Breast epithelium (tissue), 4 donors: ENCODE data around the gene ALOX15B. TPM values are rescaled to one million over a fixed set of nuclear protein-coding genes. Genes with fewer than 3 reads are reported as not detected.
A peak's percentile ranks its signal among the peaks of the same experiment; 100 is the strongest.

Experiments
- DNase-seq, 2 donors: peaks; one replicate each; pipeline ENCODE4 v3.0.0-alpha.2; 2019; ENCODE audit warnings: low spot score in 2 of 2
- H3K27ac ChIP-seq, 2 donors: fragments of 200-600 bp; sonication (generic) in 1 of 2; one replicate each; pipeline ENCODE4 v1.5.1; 2016 to 2019; ENCODE audit warnings: mild to moderate bottlenecking in 1 of 2
- H3K27me3 ChIP-seq, 2 donors: fragments of 200-600 bp; sonication (generic) in 1 of 2; one replicate each; pipeline versions ENCODE4 v1.5.1 to v1.6.0; 2017 to 2019; ENCODE audit warnings: control low read depth in 1 of 2, mild to moderate bottlenecking in 1 of 2
- H3K36me3 ChIP-seq: fragments of 200-600 bp; one replicate; pipeline ENCODE4 v1.5.1; 2019
- H3K4me1 ChIP-seq, 2 donors: fragments of 200-600 bp; sonication (generic); one replicate each; pipeline ENCODE4 v1.5.1; 2016 to 2019; ENCODE audit warnings: control low read depth in 1 of 2
- H3K4me3 ChIP-seq, 3 donors: fragments of 200-600 bp; sonication (generic); 1 replicate in 2 of 3; 2 replicates in 1 of 3; pipeline ENCODE4 v1.5.1; 2016 to 2019; ENCODE audit warnings: mild to moderate bottlenecking in 3 of 3, moderate library complexity in 2 of 3
- H3K9me3 ChIP-seq, 2 donors: fragments of 200-600 bp; sonication (generic) in 1 of 2; one replicate each; pipeline ENCODE4 v1.5.1; 2016 to 2019; ENCODE audit warnings: control low read depth in 1 of 2
- POLR2A ChIP-seq: fragments of 450-650 bp; IDR thresholded peaks from one replicate; pipeline ENCODE4 v1.6.1; 2016; ENCODE audit warnings: antibody characterized with exemption, mild to moderate bottlenecking, moderate library complexity
- POLR2AphosphoS5 ChIP-seq, 3 donors: sonication (generic); formaldehyde crosslinking; IDR thresholded peaks; one replicate each; pipeline ENCODE4 v1.6.1; 2017; ENCODE audit warnings: antibody characterized with exemption in 3 of 3
- intact Hi-C: fragments of 100-400 bp; cut with DNase I; formaldehyde crosslinking; loops from one replicate; pipeline ENCODE4 v1.15.1; 2023; ENCODE audit warnings: low total_unique reads
- total RNA-seq, 3 donors: library from RNA; depleted of rRNA; stranded (reverse); fragments of >200 nt; gene quantifications; one replicate each; pipeline ENCODE4 v1.1.0, GENCODE V29; 2016
- TF ChIP-seq, protein P1 (sequence below), 3 donors: fragments of 450-650 bp; IDR thresholded peaks; one replicate each; pipeline ENCODE4 v1.5.1; 2016 to 2017; ENCODE audit warnings: antibody characterized with exemption in 3 of 3, mild to moderate bottlenecking in 3 of 3, moderate library complexity in 3 of 3

Gene ALOX15B
- total RNA-seq, 3 donors from 2014 or later: 3.3 to 38.3 (median 12.3) TPM

- peaks cover 0 to 42% of the 10 kb centered on the region in 2 donors for H3K27me3 ChIP-seq
- no peaks in the 10 kb centered on the region for H3K9me3 ChIP-seq
- H3K4me1 ChIP-seq: no peaks in the 10 kb centered on the region
- intact Hi-C loops: no loop called here
- no peaks in the 10 kb centered on the region for H3K36me3 ChIP-seq
- TF ChIP-seq POLR2A (no peak), POLR2AphosphoS5 (IDR thresholded peaks at IDR 0.05) (no peak)
- TF ChIP-seq, protein P1, sequence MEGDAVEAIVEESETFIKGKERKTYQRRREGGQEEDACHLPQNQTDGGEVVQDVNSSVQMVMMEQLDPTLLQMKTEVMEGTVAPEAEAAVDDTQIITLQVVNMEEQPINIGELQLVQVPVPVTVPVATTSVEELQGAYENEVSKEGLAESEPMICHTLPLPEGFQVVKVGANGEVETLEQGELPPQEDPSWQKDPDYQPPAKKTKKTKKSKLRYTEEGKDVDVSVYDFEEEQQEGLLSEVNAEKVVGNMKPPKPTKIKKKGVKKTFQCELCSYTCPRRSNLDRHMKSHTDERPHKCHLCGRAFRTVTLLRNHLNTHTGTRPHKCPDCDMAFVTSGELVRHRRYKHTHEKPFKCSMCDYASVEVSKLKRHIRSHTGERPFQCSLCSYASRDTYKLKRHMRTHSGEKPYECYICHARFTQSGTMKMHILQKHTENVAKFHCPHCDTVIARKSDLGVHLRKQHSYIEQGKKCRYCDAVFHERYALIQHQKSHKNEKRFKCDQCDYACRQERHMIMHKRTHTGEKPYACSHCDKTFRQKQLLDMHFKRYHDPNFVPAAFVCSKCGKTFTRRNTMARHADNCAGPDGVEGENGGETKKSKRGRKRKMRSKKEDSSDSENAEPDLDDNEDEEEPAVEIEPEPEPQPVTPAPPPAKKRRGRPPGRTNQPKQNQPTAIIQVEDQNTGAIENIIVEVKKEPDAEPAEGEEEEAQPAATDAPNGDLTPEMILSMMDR (IDR thresholded peaks at IDR 0.05): peak; percentile 72 to 82 (median 74)
- peak overlapping the region in 1 of 2 donors; percentile 33 for H3K27ac ChIP-seq
- H3K4me3 ChIP-seq: peak overlapping the region; percentile 27 to 65 (median 53)
- DNase-seq: peak in 1 of 2 donors; percentile 65
Observed at GRCh38 chr17:8079291-8080207, 40.7 kb downstream of the ALOX15B start.

GRCh38 chr17:8080208-8080798 is 41.4 kb downstream of the ALOX15B start:
- TF ChIP-seq POLR2A (no peak), POLR2AphosphoS5 (IDR thresholded peaks at IDR 0.05) (no peak)
- TF ChIP-seq, protein P1 (IDR thresholded peaks at IDR 0.05): no peak
- no peaks in the 10 kb centered on the region for H3K9me3 ChIP-seq
- H3K4me1 ChIP-seq: no peaks in the 10 kb centered on the region
- no peak for DNase-seq
- intact Hi-C loops: no loop called here
- no peaks in the 10 kb centered on the region for H3K36me3 ChIP-seq
- H3K27ac ChIP-seq: no peak overlapping the region
- peak overlapping the region; percentile 27 to 65 (median 53) for H3K4me3 ChIP-seq
- peaks cover 0 to 37% of the 10 kb centered on the region in 2 donors for H3K27me3 ChIP-seq

GRCh38 chr17:8080799-8081219 is 42.0 kb downstream of the ALOX15B start:
- no peak overlapping the region for H3K27ac ChIP-seq
- H3K4me1 ChIP-seq: no peaks in the 10 kb centered on the region
- peaks cover 0 to 32% of the 10 kb centered on the region in 2 donors for H3K27me3 ChIP-seq
- H3K9me3 ChIP-seq: no peaks in the 10 kb centered on the region
- TF ChIP-seq, protein P1 (IDR thresholded peaks at IDR 0.05): no peak
- TF ChIP-seq POLR2A (no peak), POLR2AphosphoS5 (IDR thresholded peaks at IDR 0.05) (no peak)
- DNase-seq: no peak
- no peak overlapping the region for H3K4me3 ChIP-seq
- no peaks in the 10 kb centered on the region for H3K36me3 ChIP-seq
- intact Hi-C loops: no loop called here

- H3K27ac ChIP-seq: no peak overlapping the region
- no peak for DNase-seq
- no peaks in the 10 kb centered on the region for H3K36me3 ChIP-seq
- H3K4me1 ChIP-seq: no peaks in the 10 kb centered on the region
- no peak overlapping the region for H3K4me3 ChIP-seq
- TF ChIP-seq, protein P1 (IDR thresholded peaks at IDR 0.05): no peak
- TF ChIP-seq POLR2A: no peak
- no peak for TF ChIP-seq POLR2AphosphoS5 (IDR thresholded peaks at IDR 0.05)
- no peaks in the 10 kb centered on the region for H3K9me3 ChIP-seq
- peaks cover 0 to 21% of the 10 kb centered on the region in 2 donors for H3K27me3 ChIP-seq
- intact Hi-C loops: no loop called here
Observed at GRCh38 chr17:8081876-8082275, 43.0 kb downstream of the ALOX15B start.

DNA sequence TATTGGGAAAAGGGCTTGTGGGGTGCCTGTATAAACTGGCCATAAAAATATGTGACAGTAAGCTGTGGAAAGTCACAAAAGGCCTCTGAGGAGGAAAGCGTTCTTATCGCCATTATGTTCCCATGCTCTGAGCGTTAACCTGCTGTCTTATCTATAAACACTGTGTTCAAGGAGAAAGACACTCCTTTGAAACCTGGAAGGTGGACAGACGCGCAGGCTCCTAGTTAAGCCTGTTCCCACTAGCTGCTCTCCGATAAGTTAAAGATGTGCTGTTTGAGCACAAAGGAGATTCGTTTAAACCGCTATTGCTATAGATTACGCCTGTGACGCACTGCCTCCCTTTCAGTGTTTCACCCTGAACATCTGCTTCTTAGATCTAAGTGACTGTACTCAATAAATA is 43.4 kb downstream of the ALOX15B start:
- no peak for TF ChIP-seq POLR2AphosphoS5 (IDR thresholded peaks at IDR 0.05)
- TF ChIP-seq, protein P1 (IDR thresholded peaks at IDR 0.05): no peak
- TF ChIP-seq POLR2A: no peak
- Histone ChIP-seq H3K4me3 (no peak overlapping the region), H3K36me3 (no peaks in the 10 kb centered on the region), H3K9me3 (no peaks in the 10 kb centered on the region), H3K27ac (no peak overlapping the region), H3K27me3 (peaks cover 0 to 17% of the 10 kb centered on the region in 2 donors), H3K4me1 (no peaks in the 10 kb centered on the region)
- DNase-seq: no peak
- intact Hi-C loops: no loop called here
